Ishikawa (cell line): ENCODE measurements around the gene XRCC4.

Source experiments
- CEBPB ChIP-seq: IDR thresholded peaks from 2 replicates; pipeline ENCODE4 v1.6.1; 2012
- CREB1 ChIP-seq: IDR thresholded peaks from 2 replicates; pipeline ENCODE4 v1.6.1; 2012; ENCODE audit warnings: low read depth
- EGR1 ChIP-seq: IDR thresholded peaks from 2 replicates; pipeline ENCODE4 v1.6.1; 2012
- EP300 ChIP-seq: IDR thresholded peaks from 2 replicates; pipeline ENCODE4 v1.6.1; 2012; ENCODE audit warnings: borderline replicate concordance
- FOXM1 ChIP-seq: IDR thresholded peaks from 2 replicates; pipeline ENCODE4 v1.6.1; 2012; ENCODE audit warnings: low read depth, borderline replicate concordance
- MAX ChIP-seq: IDR thresholded peaks from 2 replicates; pipeline ENCODE4 v1.6.1; 2012
- NFIC ChIP-seq: IDR thresholded peaks from 2 replicates; pipeline ENCODE4 v1.6.1; 2012
- RAD21 ChIP-seq: IDR thresholded peaks from 2 replicates; pipeline ENCODE4 v1.6.1; 2012; ENCODE audit warnings: low read depth
- REST ChIP-seq: IDR thresholded peaks from 2 replicates; pipeline ENCODE4 v1.6.1; 2012; ENCODE audit warnings: low read depth, mild to moderate bottlenecking
- TAF1 ChIP-seq: IDR thresholded peaks from 2 replicates; pipeline ENCODE4 v1.6.1; 2012; ENCODE audit warnings: low read depth, mild to moderate bottlenecking
- TCF12 ChIP-seq: IDR thresholded peaks from 2 replicates; pipeline ENCODE4 v1.6.1; 2012; ENCODE audit warnings: low read depth
- TEAD4 ChIP-seq: IDR thresholded peaks from 2 replicates; pipeline ENCODE4 v1.6.1; 2012
- USF1 ChIP-seq: IDR thresholded peaks from 2 replicates; pipeline ENCODE4 v1.6.1; 2012
- YY1 ChIP-seq: IDR thresholded peaks from 2 replicates; pipeline ENCODE4 v1.6.1; 2012; ENCODE audit warnings: low read depth
- ZBTB7A ChIP-seq: IDR thresholded peaks from 2 replicates; pipeline ENCODE4 v1.6.1; 2012; ENCODE audit warnings: low read depth

XRCC4 gene

GRCh38 chr5:83107692-83108420 lies 30.5 kb downstream of the XRCC4 start:
- no peak for TF ChIP-seq REST
- TF ChIP-seq RAD21 = no peak
- no peak for TF ChIP-seq NFIC
- TF ChIP-seq ZBTB7A = no peak
- no peak for TF ChIP-seq EGR1
- TF ChIP-seq FOXM1 = no peak
- TF ChIP-seq TCF12 = no peak
- no peak for TF ChIP-seq USF1

GRCh38 chr5:83109380-83109779 lies 32.0 kb downstream of the XRCC4 start:
- TF ChIP-seq CEBPB (no peak), YY1 (no peak), REST (no peak), USF1 (no peak), ZBTB7A (no peak), TEAD4 (no peak), CREB1 (no peak), RAD21 (no peak), TAF1 (no peak), FOXM1 (no peak), EGR1 (no peak), TCF12 (no peak), MAX (no peak), EP300 (no peak), NFIC (no peak)

- no peak for TF ChIP-seq TCF12
- TF ChIP-seq NFIC = no peak
- TF ChIP-seq RAD21 = no peak
- TF ChIP-seq ZBTB7A = no peak
Observed at GRCh38 chr5:83115816-83116215, 38.5 kb downstream of the XRCC4 start.

GRCh38 chr5:83118471-83118870 lies 41.1 kb downstream of the XRCC4 start:
- TF ChIP-seq EGR1 (no peak), USF1 (peak; percentile 47; the same call in 1 of the 2 replicates), FOXM1 (no peak), CREB1 (no peak), YY1 (no peak)

GRCh38 chr5:83118976-83119375 lies 41.6 kb downstream of the XRCC4 start:
- no peak for TF ChIP-seq CREB1
- no peak for TF ChIP-seq TEAD4
- TF ChIP-seq MAX = no peak
- no peak for TF ChIP-seq EP300
- TF ChIP-seq ZBTB7A = no peak
- TF ChIP-seq CEBPB = no peak
- no peak for TF ChIP-seq NFIC
- TF ChIP-seq REST = no peak
- TF ChIP-seq USF1 = no peak
- no peak for TF ChIP-seq EGR1
- TF ChIP-seq FOXM1 = no peak
- no peak for TF ChIP-seq TCF12
- no peak for TF ChIP-seq YY1
- TF ChIP-seq RAD21 = no peak
- no peak for TF ChIP-seq TAF1
